Caco-2 (cell line): ENCODE results near the gene MAPRE2. TPM values are rescaled to one million over a fixed set of nuclear protein-coding genes. Genes with fewer than 3 reads are reported as not detected.
A peak's percentile ranks its signal among the peaks of the same experiment; 100 is the strongest.

Experiments used
- BruUV-seq: library from RNA; stranded (reverse); fragments of 400-500 nt; replicated peaks from 2 replicates; lab custom pipeline; 2021; lab: Mats Ljungman, UMichigan
- CTCF ChIA-PET: fragments of 300-600 bp; sonication (Branson Sonifier 250); formaldehyde crosslinking; loops from one replicate; lab custom pipeline; 2022; ENCODE audit warnings: antibody characterized with exemption; lab: Charles Lee
- POLR2A ChIA-PET: fragments of 300-600 bp; sonication (Branson Sonifier 250); formaldehyde crosslinking; loops from one replicate; lab custom pipeline; 2022; ENCODE audit warnings: antibody characterized with exemption; lab: Charles Lee
- DNase-seq, 2 experiments: peaks; one replicate each; pipeline versions ENCODE4 v3.0.0 to v3.0.0-alpha.2; 2020 to 2022
- H3K27me3 ChIP-seq: replicated peaks from 2 replicates; pipeline ENCODE4 v1.6.0; 2011; ENCODE audit warnings: low read length; ENCODE audit not compliant: control insufficient read depth, insufficient read depth
- H3K36me3 ChIP-seq: 2 replicates; pipeline ENCODE4 v1.5.1; 2011; ENCODE audit warnings: low read length; ENCODE audit not compliant: control insufficient read depth, insufficient read depth
- H3K4me1 ChIP-seq: fragments of 250-450 bp; sonication (Bioruptor Pico); 2 replicates; pipeline ENCODE4 v1.5.1; 2020; ENCODE audit warnings: mild to moderate bottlenecking
- H3K4me3 ChIP-seq: 2 replicates; pipeline ENCODE4 v1.5.1; 2011; ENCODE audit warnings: low read depth, mild to moderate bottlenecking, control low read depth, low read length
- H3K9me3 ChIP-seq: fragments of 250-450 bp; sonication (Bioruptor Pico); 2 replicates; pipeline ENCODE4 v1.5.1; 2020; ENCODE audit warnings: mild to moderate bottlenecking, moderate library complexity
- H3K27ac Mint-ChIP-seq: one replicate; pipeline ENCODE4 v1.8.0; 2022; ENCODE audit warnings: mixed read lengths; ENCODE audit not compliant: unreplicated experiment
- H3K27me3 Mint-ChIP-seq: one replicate; pipeline ENCODE4 v1.8.0; 2022; ENCODE audit warnings: mixed read lengths; ENCODE audit not compliant: insufficient read depth, unreplicated experiment
- H3K36me3 Mint-ChIP-seq: one replicate; pipeline ENCODE4 v1.8.0; 2022; ENCODE audit warnings: mild to moderate bottlenecking, mixed read lengths; ENCODE audit not compliant: insufficient read depth, unreplicated experiment
- H3K4me1 Mint-ChIP-seq: one replicate; pipeline ENCODE4 v1.8.0; 2022; ENCODE audit warnings: low read depth, mixed read lengths; ENCODE audit not compliant: unreplicated experiment
- H3K4me3 Mint-ChIP-seq: one replicate; pipeline ENCODE4 v1.8.0; 2022; ENCODE audit warnings: mild to moderate bottlenecking, moderate library complexity, mixed read lengths; ENCODE audit not compliant: unreplicated experiment
- H3K9me3 Mint-ChIP-seq: one replicate; pipeline ENCODE4 v1.8.0; 2022; ENCODE audit warnings: mixed read lengths; ENCODE audit not compliant: unreplicated experiment
- intact Hi-C: fragments of 100-400 bp; cut with micrococcal nuclease; formaldehyde crosslinking; loops from one replicate; pipeline ENCODE4 v1.10.0; 2022; ENCODE audit not compliant: unreplicated experiment
- total RNA-seq: library from RNA; stranded (reverse); gene quantifications from 2 replicates; pipeline ENCODE4 v1.2.3, GENCODE V29; 2022
- TF ChIP-seq, protein P1 (sequence below), 2 experiments: fragments of 200-600 bp in 1 of 2; IDR thresholded peaks; 1 replicate in 1 of 2; 2 replicates in 1 of 2; pipeline versions ENCODE4 v1.5.1 to v1.8.0; 2011 to 2022; ENCODE audit warnings: antibody characterized with exemption in 1 of 2, control low read depth in 1 of 2, inconsistent platforms in 1 of 2, low read depth in 1 of 2, low read length in 1 of 2, mild to moderate bottlenecking in 1 of 2, moderate library complexity in 1 of 2; ENCODE audit not compliant: insufficient read depth in 1 of 2, severe bottlenecking in 1 of 2, unreplicated experiment in 1 of 2

MAPRE2 gene
- total RNA-seq, 1 experiment from 2014 or later: 9.3 TPM

- Histone ChIP-seq H3K4me1 (no peaks in the 10 kb centered on the region; the same call in 1 of the 2 replicates), H3K4me3 (peak overlapping the region; percentile 73), H3K27me3 (no peaks in the 10 kb centered on the region), H3K36me3 (no peaks in the 10 kb centered on the region), H3K9me3 (no peaks in the 10 kb centered on the region)
- Mint-ChIP-seq H3K27me3 (no peaks in the 10 kb centered on the region), H3K36me3 (peaks cover 8% of the 10 kb centered on the region), H3K9me3 (no peaks in the 10 kb centered on the region), H3K4me1 (no peaks in the 10 kb centered on the region), H3K4me3 (peak overlapping the region; percentile 91), H3K27ac (peak overlapping the region; percentile 96)
- TF ChIP-seq, protein P1, sequence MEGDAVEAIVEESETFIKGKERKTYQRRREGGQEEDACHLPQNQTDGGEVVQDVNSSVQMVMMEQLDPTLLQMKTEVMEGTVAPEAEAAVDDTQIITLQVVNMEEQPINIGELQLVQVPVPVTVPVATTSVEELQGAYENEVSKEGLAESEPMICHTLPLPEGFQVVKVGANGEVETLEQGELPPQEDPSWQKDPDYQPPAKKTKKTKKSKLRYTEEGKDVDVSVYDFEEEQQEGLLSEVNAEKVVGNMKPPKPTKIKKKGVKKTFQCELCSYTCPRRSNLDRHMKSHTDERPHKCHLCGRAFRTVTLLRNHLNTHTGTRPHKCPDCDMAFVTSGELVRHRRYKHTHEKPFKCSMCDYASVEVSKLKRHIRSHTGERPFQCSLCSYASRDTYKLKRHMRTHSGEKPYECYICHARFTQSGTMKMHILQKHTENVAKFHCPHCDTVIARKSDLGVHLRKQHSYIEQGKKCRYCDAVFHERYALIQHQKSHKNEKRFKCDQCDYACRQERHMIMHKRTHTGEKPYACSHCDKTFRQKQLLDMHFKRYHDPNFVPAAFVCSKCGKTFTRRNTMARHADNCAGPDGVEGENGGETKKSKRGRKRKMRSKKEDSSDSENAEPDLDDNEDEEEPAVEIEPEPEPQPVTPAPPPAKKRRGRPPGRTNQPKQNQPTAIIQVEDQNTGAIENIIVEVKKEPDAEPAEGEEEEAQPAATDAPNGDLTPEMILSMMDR (IDR thresholded peaks at IDR 0.05; ENCODE audit: insufficient read depth in 1 of 2, low read depth in 1 of 2, low read length in 1 of 2, severe bottlenecking in 1 of 2, unreplicated experiment in 1 of 2): no peak
- POLR2A ChIA-PET: interaction anchor here (0.8 kb wide), 1 partner anchor 226 kb away, joined by 3 read pairs; no protein-coding TSS in a partner anchor
- CTCF ChIA-PET: interaction anchor here (1.0 to 1.4 kb wide), 2 partner anchors 11 to 35 kb away, joined by 3 to 4 read pairs; no protein-coding TSS in a partner anchor
- DNase-seq: no peak
- no TSS peak for BruUV-seq
- intact Hi-C loops: no loop called here
Measured at GRCh38 chr18:35040638-35040987, 600 bp upstream of the MAPRE2 start.

DNA sequence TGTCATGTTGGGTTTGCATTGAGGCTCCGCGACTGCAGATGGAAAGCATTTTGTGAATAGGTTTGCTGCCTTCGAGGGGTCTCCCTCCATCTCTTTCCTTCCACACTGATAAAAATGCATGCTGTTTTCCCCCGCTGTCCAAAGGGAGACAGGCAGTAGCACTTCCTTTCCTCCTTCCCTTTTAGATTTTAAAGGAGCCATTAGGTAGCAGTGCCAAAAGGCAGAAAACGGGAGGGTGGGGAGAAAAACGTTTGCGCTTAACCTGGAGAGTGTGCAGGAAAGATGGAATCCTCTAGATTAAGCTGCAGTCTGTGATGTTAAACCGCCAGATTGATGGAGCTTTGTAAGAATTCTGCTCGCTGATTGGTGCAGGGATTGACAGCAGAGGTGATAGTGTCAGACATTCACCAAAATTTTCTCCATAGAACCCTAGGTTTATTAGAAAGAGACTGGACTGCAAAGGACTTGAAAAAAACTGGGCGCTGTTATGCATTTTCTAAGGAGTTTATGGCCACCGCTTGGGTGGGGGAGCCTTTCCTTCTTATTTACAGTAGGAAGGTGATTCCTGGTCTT is 688 bp downstream of the MAPRE2 start:
- no peaks in the 10 kb centered on the region; the same call in 1 of the 2 replicates for H3K4me1 ChIP-seq
- H3K4me1 Mint-ChIP-seq: no peaks in the 10 kb centered on the region
- H3K9me3 ChIP-seq: no peaks in the 10 kb centered on the region
- DNase-seq: no peak
- intact Hi-C loops: no loop called here
- peak overlapping the region; percentile 91 for H3K4me3 Mint-ChIP-seq
- H3K27ac Mint-ChIP-seq: peak overlapping the region; percentile 96
- H3K36me3 Mint-ChIP-seq: peaks cover 8% of the 10 kb centered on the region
- H3K27me3 Mint-ChIP-seq: no peaks in the 10 kb centered on the region
- BruUV-seq: TSS peak; percentile 50
- TF ChIP-seq, protein P1 (IDR thresholded peaks at IDR 0.05; ENCODE audit: insufficient read depth in 1 of 2, low read depth in 1 of 2, low read length in 1 of 2, severe bottlenecking in 1 of 2, unreplicated experiment in 1 of 2): no peak
- H3K4me3 ChIP-seq: peak overlapping the region; percentile 73
- H3K9me3 Mint-ChIP-seq: no peaks in the 10 kb centered on the region
- H3K27me3 ChIP-seq: no peaks in the 10 kb centered on the region
- no peaks in the 10 kb centered on the region for H3K36me3 ChIP-seq
- POLR2A ChIA-PET: interaction anchor here (0.6 to 0.7 kb wide), 3 partner anchors 12 to 225 kb away, joined by 3 to 8 read pairs (median 3); no protein-coding TSS in a partner anchor
- CTCF ChIA-PET: interaction anchor here (1.4 kb wide), 1 partner anchor 12 kb away, joined by 3 read pairs; no protein-coding TSS in a partner anchor

- Mint-ChIP-seq H3K9me3 (no peaks in the 10 kb centered on the region), H3K4me1 (no peaks in the 10 kb centered on the region), H3K36me3 (peaks cover 8% of the 10 kb centered on the region), H3K27me3 (no peaks in the 10 kb centered on the region), H3K4me3 (peak overlapping the region; percentile 91), H3K27ac (no peak overlapping the region)
- POLR2A ChIA-PET: no interaction called here
- Histone ChIP-seq H3K9me3 (no peaks in the 10 kb centered on the region), H3K4me1 (no peaks in the 10 kb centered on the region; the same call in 1 of the 2 replicates), H3K4me3 (peak overlapping the region; percentile 73; the same call in 1 of the 2 replicates), H3K36me3 (no peaks in the 10 kb centered on the region), H3K27me3 (no peaks in the 10 kb centered on the region)
- TF ChIP-seq, protein P1 (IDR thresholded peaks at IDR 0.05; ENCODE audit: insufficient read depth in 1 of 2, low read depth in 1 of 2, low read length in 1 of 2, severe bottlenecking in 1 of 2, unreplicated experiment in 1 of 2): no peak
- intact Hi-C loops: no loop called here
- CTCF ChIA-PET: no interaction called here
- BruUV-seq: no TSS peak
- DNase-seq: no peak
Measured at GRCh38 chr18:35042389-35043071, 1.3 kb downstream of the MAPRE2 start.
